ENCODE results near the gene POU3F1.

DNA sequence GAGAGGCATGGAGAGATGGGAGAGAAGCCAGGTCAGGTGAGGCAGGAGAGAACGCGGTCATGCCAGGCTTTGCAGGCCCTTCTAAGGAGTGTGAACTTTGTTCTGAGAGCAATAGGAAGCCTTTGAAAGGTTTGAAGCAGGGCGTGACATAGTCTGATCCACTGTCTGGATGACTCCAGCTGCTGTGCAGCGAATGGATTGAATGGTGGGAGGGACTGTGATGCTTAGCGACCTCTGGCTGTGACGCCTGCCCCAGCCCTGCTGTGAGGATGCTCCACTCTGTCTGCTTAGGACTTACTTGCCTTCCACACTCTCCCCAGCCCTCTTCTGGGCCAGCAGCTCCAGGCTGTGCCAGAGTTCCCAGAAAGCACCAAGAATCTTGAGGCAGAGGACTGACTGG, 41.8 kb upstream of the POU3F1 start:
- no peak for TF ChIP-seq SETDB1 (IDR thresholded peaks at IDR 0.05; ENCODE audit: insufficient read length, low read length)
- TF ChIP-seq, protein P1, sequence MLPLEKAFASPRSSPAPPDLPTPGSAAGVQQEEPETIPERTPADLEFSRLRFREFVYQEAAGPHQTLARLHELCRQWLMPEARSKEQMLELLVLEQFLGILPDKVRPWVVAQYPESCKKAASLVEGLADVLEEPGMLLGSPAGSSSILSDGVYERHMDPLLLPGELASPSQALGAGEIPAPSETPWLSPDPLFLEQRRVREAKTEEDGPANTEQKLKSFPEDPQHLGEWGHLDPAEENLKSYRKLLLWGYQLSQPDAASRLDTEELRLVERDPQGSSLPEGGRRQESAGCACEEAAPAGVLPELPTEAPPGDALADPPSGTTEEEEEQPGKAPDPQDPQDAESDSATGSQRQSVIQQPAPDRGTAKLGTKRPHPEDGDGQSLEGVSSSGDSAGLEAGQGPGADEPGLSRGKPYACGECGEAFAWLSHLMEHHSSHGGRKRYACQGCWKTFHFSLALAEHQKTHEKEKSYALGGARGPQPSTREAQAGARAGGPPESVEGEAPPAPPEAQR (tag by site-specific recombination; IDR thresholded peaks at IDR 0.05): no peak
- no peak for TF ChIP-seq YY1 (tag by site-specific recombination; IDR thresholded peaks at IDR 0.05)
- TF ChIP-seq ZNF23 (tag by site-specific recombination; IDR thresholded peaks at IDR 0.05; ENCODE audit: borderline replicate concordance): no peak
- no peak for TF ChIP-seq ZNF585B (tag by site-specific recombination; IDR thresholded peaks at IDR 0.05)
- no peak for TF ChIP-seq ZNF140 (tag by site-specific recombination; IDR thresholded peaks at IDR 0.05)
